ENCODE results near the gene GFER.

The GFER gene

DNA sequence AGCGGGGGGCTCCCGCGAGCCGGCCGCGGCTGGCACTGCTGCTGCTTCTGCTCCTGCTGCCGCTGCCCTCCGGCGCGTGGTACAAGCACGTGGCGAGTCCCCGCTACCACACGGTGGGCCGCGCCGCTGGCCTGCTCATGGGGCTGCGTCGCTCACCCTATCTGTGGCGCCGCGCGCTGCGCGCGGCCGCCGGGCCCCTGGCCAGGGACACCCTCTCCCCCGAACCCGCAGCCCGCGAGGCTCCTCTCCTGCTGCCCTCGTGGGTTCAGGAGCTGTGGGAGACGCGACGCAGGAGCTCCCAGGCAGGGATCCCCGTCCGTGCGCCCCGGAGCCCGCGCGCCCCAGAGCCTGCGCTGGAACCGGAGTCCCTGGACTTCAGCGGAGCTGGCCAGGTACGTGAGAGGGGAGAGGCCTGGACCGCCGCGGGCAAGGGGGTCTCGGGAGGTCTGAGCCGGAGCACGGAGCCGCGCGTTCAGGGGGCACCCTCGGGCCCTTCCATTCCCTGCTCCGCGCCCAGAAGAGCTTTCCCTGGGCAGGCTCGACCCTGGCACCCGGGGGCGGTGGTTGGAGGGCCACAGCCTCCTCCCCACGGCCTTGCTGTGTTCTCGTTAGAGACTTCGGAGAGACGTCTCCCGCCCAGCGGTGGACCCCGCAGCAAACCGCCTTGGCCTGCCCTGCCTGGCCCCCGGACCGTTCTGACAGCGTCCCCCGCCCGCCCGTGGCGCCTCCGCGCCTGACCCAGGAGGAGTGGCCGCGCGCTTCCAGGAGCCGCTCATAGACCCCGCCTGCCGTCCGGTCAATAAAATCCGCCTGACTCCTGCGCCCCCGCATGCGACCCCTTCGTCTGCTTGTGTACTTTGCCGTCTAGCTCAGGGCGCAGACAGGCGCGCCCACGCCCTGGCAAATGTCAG, 36.2 kb downstream of the GFER start:
- FAIRE-seq = no peak
- no peak for TF ChIP-seq POLR2A (IDR thresholded peaks at IDR 0.05; ENCODE audit: low read depth, low read length)
- no peak for DNase-seq (ENCODE audit: insufficient read length, low spot score)

DNA sequence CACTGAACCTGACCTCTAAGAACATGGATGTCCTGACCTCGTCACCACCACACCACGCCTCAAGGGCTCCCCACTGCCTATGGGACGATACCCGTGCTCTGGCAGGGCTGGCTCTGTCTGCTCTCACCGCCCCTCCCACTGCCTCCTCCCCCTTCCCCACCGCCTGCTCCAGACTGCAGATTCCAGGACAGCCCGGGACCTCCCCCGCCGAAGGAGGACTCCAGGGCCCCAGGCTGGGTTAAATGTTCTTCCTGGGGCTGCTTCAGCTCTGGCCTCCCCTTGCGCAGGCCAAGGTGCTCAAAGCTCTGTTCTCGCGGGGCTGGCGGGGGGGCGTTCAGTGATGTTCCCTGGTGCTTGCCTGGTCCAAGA, 38.7 kb downstream of the GFER start:
- FAIRE-seq = no peak
- DNase-seq (ENCODE audit: insufficient read length, low spot score) = no peak
- TF ChIP-seq POLR2A (IDR thresholded peaks at IDR 0.05; ENCODE audit: low read depth, low read length) = no peak

DNA sequence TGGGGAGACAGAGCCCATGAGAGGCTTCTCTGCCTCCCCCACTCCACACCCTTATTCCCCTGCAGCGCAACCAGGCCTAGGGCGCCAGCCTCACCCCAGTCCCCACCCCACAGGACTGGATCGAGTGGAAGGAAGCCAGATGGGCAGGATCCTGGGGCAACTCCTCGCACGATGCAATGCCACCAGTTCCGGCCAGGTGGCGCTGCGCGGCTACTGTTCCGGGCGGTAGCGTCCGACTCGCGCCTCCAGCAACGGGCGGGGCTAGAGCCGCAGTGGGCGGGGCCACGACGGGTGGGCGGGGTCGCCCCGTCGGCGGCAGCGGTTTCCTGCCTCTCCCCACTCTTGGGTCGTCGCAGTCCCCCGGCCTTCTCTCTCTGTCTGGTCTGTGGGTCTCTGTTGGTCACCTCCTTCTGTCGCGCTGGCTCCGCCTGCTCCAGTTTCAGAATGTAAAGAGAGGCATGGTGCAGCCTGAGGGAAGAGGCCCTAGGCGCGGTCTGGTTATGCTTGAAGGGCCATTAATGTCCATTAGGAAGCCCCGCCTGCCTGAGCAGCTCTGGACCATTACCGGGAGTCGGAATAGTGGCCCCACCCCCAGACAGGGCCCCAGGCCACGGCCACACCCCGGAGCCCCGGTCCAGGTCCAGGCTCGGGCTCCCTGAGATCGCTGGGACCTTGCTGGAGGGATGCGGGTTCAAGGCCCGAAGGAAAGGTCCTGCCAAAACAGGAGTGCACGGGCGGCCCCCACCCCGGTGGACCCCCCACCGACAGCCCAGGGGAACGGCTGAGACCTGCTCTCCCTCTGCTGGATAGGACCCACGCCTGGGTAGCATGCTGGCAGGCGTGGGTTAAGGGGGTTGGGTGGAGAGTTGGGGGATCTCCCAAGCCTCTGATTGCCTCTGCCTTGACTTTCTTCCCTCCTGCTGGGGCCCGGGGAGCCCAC, 39.4 kb downstream of the GFER start:
- DNase-seq (ENCODE audit: insufficient read length, low spot score) = peak; percentile 99
- FAIRE-seq = no peak

DNA sequence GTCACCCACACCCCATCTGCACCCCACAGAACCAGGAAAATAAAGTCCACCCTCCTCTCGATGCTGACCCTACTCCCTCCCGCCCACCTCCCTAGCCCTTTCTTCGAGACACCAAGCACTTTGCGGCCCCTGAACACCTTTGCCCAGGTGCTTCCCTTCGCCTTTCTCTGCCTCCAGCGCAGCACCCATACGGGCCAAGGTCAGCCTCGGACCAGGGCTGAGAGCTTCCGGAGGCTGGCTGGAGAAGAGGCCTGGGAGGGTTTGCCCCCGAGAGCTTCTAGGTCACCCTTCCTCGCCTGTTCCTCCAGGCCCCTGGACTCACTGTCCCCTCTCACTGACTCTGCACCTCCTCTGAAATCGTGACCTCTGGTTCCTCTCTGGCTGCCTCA, 40.0 kb downstream of the GFER start:
- no peak for TF ChIP-seq POLR2A (IDR thresholded peaks at IDR 0.05; ENCODE audit: low read depth, low read length)
- FAIRE-seq = no peak
- no peak for DNase-seq (ENCODE audit: insufficient read length, low spot score)

More for the DNA sequence above, 39.4 kb downstream of the GFER start:
- TF ChIP-seq POLR2A (IDR thresholded peaks at IDR 0.05; ENCODE audit: low read depth, low read length) = no peak

DNA sequence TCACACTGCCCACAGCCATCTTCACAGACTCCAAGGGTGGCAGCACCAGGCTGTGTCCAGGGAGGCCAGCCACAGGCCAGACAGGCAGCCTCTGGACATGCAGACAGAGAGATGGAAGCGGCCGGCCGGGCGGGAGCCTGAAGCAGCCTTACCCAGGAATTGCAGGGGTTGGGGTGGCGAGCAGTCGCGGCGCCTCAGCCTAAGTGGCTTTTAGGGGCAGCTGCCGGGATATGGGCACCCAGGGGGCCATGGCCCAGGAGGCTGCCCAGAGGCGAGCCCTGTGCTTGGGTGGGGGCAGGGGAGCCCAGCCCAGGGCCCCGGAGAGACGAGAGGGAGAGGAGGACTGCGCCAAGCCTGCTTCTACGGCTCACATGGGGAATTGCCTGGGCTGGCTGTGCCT, 41.3 kb downstream of the GFER start:
- no peak for DNase-seq (ENCODE audit: insufficient read length, low spot score)
- no peak for TF ChIP-seq POLR2A (IDR thresholded peaks at IDR 0.05; ENCODE audit: low read depth, low read length)
- no peak for FAIRE-seq

DNA sequence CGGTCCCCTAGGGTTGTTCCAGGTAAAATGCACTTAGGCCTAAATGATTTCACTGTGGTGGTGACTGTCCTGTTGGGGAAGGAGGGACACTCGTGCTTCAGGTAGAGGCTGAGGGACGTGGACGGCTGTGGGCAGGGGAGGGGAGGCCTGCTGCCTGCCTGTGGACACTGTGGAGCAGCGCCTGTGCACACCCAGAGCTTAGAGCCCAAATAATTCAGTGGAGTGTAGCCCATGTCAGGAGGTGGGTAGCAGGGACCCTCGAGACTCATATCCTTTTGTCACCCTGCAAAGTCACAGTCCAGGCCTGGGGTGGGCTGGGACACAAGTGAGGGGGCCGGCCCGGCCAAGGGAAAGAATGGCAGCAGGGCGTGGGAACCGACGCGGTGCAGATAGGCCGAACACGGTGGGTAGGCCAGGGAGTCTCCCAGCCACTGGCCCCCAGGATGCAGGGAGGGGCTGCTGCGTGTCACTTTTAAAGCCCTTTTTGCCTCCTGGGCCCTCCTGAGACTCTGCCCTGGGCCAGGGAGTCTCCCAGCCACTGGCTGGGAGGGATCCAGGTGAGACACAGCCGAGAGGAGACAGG, 42.0 kb downstream of the GFER start:
- FAIRE-seq (no peak), DNase-seq (ENCODE audit: insufficient read length, low spot score) (no peak)
- TF ChIP-seq POLR2A (IDR thresholded peaks at IDR 0.05; ENCODE audit: low read depth, low read length) = no peak

DNA sequence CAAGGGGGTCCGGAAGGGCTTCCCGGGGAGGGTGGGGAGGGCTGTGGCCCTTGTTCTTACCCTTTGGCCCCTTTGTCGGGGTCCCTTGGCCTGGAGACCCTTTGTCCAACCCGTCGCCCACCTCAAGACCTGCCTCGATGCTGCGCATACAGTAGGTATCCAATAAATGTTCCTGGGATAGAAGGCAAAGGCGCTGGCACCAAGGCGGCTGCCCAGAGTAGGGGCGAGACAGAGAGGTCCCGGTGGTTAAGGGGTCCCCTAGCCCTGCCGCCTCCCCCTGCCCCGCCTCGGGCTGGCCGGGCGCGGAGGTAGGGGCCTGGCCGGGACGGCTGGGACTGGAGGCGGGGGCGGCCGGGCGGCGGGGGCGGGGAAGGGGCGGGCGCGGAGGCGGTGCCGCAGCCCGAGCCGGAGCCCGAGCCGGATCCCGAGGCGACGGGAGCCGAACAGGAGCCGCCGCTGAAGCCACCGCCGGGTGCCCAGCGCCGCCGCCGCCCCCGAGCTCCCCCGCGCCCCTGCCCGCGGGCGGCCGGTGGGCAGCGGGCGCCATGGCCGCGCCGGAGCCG, 42.5 kb downstream of the GFER start, which contains the start of gene NHERF2:
Gene NHERF2, plus strand, starts transcription at position 442 of the 563 bp plus-strand sequence. Its CDS starts 104 bp downstream, at position 546.
- TF ChIP-seq POLR2A (IDR thresholded peaks at IDR 0.05; ENCODE audit: low read depth, low read length) = peak; percentile 34; the same call in 1 of the 2 replicates
- FAIRE-seq (no peak), DNase-seq (ENCODE audit: insufficient read length, low spot score) (no peak)

DNA sequence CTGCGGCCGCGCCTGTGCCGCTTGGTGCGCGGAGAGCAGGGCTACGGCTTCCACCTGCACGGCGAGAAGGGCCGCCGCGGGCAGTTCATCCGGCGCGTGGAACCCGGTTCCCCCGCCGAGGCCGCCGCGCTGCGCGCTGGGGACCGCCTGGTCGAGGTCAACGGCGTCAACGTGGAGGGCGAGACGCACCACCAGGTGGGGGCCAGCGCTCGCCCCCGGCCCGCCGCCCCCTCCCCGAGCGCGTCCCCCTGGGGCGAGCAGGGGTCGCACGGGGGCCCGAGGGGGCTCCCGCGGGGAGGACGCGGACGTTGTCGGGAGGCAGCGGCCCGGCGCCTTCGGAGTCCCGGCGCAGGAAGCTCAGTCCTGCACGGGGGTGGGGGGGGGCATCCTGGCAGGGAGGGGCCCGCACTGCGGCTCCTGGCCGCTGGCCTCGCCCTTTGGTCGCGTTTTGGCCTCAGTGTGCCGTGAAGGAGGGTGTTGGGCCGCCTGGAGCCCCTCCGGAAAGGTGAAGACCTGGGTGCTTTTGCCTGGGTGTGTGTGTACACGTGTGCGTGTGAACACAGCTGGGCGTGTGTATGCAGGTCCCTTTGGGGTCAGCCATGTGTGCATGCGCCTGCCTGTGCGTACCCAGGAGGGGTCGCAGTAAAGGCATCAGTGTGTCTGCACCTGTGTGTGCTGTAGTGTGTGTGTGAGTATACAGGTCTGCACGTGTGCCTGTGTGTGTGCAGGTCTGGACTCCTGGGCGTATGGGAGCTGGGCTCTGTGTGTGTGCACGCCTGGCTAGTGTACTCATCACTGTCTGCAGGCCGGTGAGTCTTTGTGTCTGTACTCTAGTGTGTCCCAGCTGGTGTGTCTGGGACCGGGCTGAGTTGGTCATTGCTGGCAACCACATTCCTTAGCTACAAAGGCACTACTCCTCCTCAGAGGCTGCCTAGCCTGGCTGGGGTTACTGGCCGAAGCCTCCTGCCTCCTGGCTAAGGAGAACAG, 43.3 kb downstream of the GFER start:
- peak; percentile 72 for DNase-seq (ENCODE audit: insufficient read length, low spot score)
- peak; percentile 7; the same call in 1 of the 2 replicates for TF ChIP-seq POLR2A (IDR thresholded peaks at IDR 0.05; ENCODE audit: low read depth, low read length)
- FAIRE-seq = peak; percentile 11

DNA sequence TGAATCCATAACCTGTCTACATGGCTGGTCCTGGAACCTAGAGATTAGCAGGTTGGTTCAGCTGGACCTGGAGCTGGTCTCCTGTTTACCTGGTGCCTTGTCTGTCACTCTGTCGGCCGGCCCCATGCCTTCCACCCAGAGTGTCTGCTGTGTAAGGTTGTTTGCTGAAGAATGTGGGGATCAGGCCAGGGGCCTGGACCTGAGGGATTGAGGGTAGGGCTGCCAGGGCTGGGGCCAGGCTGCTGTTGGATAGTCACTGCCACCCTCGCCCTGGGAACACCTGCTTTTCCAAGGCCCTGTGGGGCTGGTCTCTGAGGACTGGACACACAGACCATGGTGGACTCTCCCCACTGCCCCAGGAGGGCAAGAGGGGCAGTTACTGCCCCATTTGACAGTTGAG, 44.2 kb downstream of the GFER start:
- TF ChIP-seq POLR2A (IDR thresholded peaks at IDR 0.05; ENCODE audit: low read depth, low read length) = no peak
- no peak for DNase-seq (ENCODE audit: insufficient read length, low spot score)
- no peak for FAIRE-seq

DNA sequence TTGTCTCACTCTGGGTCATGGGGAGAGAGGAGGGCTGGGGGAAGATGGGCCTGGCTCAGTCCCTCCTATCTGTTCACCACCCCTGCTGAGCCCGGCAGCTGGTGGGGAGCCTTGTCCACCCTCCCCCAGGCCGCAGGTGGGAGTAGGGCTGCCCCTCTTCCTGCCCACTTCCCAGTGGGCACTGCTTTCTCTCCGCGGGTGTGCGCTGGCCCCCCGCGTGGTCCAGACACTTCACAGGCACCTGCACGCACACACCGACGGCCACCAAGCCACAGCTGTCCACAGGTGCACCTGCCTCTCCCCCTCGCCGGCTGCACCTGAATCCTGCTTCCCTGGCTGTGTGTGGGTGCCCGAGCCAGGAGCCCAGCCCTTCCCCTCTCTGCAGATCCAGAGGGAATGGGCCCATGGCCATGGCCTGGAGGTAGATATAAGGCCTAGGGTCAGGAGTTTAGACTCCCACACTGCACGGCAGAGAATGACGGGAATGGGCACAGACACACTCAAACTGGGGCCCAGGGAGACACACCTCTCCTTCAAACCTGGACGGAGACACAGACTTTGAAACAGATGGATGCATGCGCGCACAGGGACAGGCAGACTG, 44.7 kb downstream of the GFER start:
- no peak for DNase-seq (ENCODE audit: insufficient read length, low spot score)
- FAIRE-seq = no peak
- TF ChIP-seq POLR2A (IDR thresholded peaks at IDR 0.05; ENCODE audit: low read depth, low read length) = no peak

DNA sequence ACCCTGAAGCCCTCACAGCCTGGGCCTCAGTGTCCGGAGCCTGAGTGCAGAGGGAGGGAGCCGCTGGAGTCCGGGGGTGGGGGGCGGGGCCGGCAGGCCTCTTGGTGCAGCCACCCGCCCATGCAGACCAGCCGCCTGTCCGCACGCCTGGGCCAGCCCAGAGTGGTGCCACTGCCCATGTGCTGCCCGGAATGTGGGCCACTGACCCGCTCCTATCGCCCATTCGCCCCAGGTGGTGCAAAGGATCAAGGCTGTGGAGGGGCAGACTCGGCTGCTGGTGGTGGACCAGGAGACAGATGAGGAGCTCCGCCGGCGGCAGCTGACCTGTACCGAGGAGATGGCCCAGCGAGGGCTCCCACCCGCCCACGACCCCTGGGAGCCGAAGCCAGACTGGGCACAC, 45.4 kb downstream of the GFER start:
- no peak for FAIRE-seq
- no peak for DNase-seq (ENCODE audit: insufficient read length, low spot score)
- TF ChIP-seq POLR2A (IDR thresholded peaks at IDR 0.05; ENCODE audit: low read depth, low read length) = no peak

DNA sequence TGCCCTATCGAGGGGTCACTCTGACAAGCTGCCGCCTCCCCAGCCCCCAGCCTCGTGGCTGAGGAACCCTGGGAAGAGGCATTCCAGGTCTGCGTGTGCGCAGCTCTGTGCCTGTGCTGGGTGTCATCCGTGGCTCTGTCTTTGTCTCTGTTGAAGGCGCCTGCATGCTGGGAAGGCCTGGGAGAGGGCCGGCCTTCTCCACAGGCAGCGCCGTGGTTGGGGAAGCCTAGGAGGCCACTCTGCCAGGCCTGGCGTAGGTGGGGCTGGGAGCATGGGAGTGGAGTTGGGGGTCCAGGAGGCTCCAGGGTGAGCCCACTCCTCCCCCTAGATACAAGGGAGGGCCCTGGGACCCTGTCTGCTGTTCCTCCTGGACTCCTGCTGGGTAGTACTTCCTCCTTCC, 46.0 kb downstream of the GFER start:
- no peak for FAIRE-seq
- no peak for DNase-seq (ENCODE audit: insufficient read length, low spot score)
- no peak for TF ChIP-seq POLR2A (IDR thresholded peaks at IDR 0.05; ENCODE audit: low read depth, low read length)
